HG03521 (cell line): ENCODE measurements around the gene CYS1.

Experiments used
- ATAC-seq: cut with Tn5 transposase; IDR thresholded peaks from one replicate; pipeline ENCODE4 v1.9.1; 2021; ENCODE audit warnings: mild to moderate bottlenecking, moderate library complexity; ENCODE audit not compliant: unreplicated experiment

Gene CYS1

DNA sequence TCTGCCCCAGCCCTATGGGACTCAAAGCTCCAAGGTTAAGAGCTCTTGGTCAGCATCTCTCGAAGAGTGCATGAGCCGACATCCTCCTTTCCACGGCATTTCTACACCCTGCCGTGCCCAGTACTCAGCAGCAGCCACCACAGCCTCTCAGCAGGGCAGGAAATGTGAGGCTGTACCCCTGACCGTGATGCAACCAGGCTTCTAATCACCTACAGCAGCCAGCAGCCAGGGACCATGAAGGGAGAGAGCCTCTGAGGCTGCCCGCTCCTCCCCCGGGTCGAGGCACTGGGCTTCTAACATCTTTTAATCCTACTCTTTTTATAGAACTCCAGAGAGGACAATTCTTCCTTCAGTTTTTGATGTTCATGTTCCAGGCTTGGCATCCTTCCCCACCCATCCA is 6.5 kb downstream of the CYS1 start:
- ATAC-seq: no peak

GRCh38 chr2:10072656-10073480 is 7.3 kb downstream of the CYS1 start:
- peak; percentile 81 for ATAC-seq

DNA sequence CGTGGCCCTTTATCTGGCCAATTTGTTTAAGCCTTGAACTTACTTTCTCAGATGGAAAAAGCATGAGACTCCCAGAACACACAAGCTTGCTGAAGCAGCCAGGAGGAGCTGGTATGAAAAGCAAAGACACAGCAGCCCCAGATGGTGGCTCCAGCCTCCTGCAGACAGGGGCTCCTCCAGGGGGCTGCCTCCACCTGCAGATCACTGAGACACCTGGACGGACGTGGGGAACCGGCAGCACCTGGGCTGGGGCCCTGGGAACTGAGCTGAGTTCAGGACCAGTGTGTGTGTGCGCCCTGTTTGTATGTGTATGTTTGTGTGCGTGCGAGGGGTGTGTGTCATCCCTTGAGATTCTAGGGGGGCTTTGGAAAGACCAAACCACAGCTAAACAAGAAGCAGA is 8.6 kb downstream of the CYS1 start:
- no peak for ATAC-seq

- no peak for ATAC-seq
Measured at GRCh38 chr2:10071176-10071575, 9.0 kb downstream of the CYS1 start.

GRCh38 chr2:10067881-10068280 is 12.3 kb downstream of the CYS1 start:
- no peak for ATAC-seq

DNA sequence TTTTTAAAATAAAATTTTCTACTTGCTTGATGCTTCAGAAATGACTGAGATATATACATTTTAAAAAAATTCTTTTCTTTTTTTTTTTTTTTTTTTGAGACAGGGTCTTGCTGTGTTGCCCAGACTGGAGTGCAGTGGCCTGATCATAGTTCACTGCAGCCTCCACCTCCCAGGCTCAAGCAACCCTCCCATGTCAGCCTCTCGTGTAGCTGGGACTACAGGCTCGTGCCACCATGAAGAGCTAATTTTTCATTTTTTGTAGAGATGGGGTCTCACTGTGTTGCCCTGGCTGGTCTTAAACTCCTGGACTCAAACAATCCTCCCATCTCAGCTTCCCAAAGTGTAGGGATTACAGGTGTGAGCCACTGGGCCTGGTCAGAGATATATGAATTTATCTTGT is 12.9 kb downstream of the CYS1 start:
- ATAC-seq: no peak

DNA sequence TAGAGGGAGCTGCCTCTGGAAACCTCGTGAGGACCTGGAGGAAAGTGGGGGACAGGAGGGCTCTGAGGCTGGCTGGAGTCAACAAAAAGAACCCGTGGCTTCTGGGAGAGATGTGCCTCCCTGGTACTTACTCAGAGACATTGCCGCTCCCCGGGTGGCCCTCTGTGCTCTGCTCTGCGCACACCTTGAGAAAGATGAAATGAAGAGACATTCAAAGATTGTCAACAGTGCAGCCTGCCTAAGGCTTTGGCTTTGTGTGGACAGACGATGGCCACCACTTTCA is 14.5 kb downstream of the CYS1 start:
- ATAC-seq: no peak

- ATAC-seq: no peak
Measured at GRCh38 chr2:10064932-10065772, 15.1 kb downstream of the CYS1 start.

DNA sequence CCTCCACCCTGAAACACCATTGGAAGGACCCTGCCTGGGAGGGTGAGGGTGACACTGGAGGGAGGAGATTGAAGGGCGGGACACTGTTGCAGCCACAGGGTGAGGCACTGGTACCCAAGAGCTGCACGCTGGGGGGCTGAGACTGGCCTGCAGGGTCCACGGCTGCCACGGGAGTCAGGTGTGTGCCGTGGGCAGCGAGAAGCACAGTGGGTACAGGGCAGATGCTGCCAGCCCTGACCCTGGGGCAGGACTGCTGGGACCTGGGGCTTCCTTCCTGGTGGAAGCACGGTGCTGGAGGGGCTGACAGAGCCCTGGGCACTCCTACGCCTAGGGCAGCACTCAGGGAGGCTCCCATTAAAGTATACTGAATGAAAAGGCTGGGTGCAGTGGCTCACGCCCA is 16.6 kb downstream of the CYS1 start:
- no peak for ATAC-seq

DNA sequence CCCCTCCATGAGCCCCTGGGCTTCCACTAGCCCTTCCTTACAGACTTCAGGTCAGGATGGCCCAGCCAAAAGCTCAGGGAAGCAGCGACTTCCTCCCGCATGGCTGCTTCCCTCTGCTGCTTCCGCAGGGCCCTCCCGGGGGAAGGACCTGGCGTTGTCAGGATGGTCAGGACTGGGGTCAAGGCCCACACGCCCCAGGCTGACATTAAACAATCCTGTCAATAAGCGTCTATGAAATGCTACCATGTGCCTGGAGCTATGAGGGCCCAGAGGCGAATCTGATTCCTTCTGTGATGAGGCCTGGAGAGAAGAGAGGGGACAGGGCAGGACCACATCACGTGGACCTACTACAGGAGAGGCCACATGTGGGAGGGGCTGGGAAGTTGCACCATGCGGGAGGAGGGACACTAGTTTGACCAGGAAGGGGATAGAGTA is 17.3 kb downstream of the CYS1 start:
- no peak for ATAC-seq

DNA sequence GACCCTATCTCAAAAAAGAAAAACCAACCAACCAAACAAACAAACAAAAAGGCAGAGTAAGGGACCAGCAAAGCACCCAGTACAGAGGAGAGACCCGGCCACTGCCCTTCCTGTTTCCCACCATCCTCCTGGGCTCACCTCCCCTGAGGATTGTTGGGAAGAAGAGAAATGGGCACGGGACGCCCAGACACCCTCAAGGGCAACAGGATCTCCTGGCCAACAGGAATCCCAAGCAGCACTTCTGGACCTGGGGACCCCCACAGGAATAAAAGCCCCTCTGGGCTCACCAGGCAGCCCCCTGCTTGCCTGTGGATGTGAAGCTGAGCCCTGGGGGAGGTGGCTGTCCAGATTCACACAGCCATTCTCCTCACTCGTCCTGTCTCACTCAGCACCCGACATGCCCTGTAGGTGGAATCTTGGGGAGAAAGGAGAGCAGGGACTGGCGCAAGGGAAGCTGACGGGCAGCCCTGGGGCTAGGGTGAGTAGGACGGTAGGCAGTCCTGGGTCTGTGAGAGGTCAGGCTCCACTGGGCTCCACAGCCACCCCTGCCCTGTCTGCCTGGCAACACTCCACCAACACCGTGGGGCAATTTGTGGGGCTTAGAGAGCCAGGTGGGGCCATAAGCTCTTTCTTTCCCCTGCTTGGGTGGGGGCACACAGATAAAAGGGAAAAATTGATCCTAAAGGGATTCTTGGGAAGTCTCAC is 18.8 kb downstream of the CYS1 start:
- no peak for ATAC-seq

DNA sequence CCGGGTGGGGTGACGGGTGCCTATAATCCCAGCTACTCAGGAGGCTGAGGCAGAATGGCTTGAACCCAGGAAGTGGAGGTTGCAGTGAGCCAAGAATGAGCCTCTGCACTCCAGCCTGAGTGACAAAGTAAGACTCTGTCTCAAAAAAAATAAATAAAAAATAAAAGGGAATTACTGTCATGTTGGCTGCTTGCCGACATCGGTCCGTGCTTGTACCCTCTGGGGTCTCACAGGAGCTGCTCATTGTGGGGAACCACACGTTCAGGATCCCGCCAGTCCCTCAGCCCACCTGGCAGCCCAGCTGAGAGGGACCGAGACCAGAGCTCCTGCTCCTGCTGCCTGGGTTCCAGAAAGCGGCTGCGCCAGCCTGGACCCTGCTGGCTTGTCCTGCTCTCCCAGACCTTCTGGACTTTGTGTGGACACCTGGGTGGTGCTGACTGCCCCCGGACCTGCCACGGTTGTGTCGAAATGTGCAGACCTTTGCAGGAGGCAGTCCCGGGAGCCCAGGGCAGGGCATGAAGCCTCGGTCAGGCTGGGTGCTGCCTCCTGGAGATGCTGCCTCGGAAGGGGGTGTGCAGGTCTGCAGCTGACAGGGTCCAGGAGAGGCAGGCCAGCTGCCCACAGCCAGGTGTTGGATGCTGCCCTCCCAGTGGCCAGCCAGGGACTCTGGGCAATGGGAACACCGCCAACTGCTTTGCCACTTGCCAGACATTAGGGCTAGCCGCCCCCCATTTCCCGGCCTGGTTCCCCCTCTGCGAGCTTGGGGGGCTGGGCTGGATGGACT is 20.5 kb downstream of the CYS1 start:
- ATAC-seq: no peak

DNA sequence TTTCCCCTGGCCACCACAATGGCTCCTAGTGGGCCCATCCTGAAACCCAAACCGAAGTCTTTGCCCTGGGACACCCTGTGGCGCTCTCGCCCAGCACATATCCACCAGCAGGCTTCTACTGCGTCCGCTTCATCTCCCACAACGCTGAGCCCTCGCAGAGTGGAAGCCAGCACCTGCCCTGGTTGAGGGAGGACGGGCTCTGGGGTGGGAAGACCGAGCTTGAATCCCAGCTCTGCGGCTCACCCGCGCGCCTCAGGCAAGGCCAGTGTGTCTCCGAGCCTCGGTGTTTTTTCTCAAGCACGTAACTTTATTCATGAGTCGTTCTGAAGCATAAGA is 21.2 kb downstream of the CYS1 start:
- ATAC-seq: no peak

- ATAC-seq: no peak
Measured at GRCh38 chr2:10058251-10059015, 21.8 kb downstream of the CYS1 start.

DNA sequence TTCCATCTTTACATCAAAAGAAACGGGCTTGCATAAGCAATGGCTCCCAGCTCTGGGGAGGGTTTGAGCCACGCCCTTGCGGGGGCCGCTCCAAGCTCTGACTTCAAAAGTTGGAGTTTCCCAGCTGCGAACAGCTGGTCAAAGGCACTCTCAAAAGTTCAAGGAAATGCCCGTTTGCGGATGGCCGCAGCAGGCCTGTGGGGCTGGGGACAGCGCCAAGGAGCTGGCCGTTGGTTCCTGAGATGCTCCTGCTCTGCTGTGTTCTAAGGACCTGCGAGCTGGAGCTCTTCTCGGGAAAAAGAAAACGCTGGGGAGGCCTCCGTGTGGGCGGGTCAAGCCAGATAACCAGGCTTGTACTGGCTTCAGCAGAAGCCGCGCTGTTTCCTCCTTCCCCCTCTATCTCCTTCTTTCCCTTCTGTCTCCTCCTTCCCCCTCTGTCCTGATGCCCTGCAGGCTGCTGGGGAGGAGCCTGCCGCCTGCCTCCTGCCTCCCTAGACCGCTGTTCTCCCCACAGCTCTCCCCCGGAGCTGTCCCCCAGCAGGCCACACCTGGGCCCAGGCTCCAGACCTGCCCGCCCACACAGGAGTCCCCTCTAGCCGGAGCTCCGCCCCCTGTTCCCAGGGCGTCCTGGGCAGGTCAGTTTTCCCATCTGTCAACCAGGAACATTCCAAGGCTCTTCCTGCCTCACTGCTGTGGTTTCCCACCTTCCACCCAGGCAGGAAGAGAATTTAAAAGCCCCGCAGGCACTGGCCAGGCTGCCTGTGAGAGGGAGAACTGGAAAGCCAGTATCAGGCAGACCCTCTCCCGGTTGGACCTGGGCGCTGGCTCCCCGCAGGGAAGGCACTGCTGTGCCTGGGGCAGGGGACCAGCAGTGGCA is 22.7 kb downstream of the CYS1 start:
- ATAC-seq: no peak

GRCh38 chr2:10056439-10056838 is 23.8 kb downstream of the CYS1 start:
- ATAC-seq: no peak

- ATAC-seq: no peak
Measured at GRCh38 chr2:10054976-10055375, 25.2 kb downstream of the CYS1 start.

GRCh38 chr2:10054424-10054823 is 25.8 kb downstream of the CYS1 start:
- ATAC-seq: no peak

- ATAC-seq: no peak
Measured at GRCh38 chr2:10053351-10053750, 26.9 kb downstream of the CYS1 start.
